Naive thymus-derived CD4-positive, alpha-beta T cell (primary cell): ENCODE data around the gene EDN2. TPM values are rescaled to one million over a fixed set of nuclear protein-coding genes. Genes with fewer than 3 reads are reported as not detected.

Source experiments
- ATAC-seq: fragments of 150-1000 bp; cut with Tn5 transposase; 2 replicates; pipeline ENCODE4 v1.10.0; 2021; ENCODE audit warnings: mild to moderate bottlenecking, moderate library complexity
- CTCF ChIA-PET: fragments of 350-600 bp; sonication (Branson Sonifier 250); formaldehyde crosslinking; loops from one replicate; lab custom pipeline; 2021; ENCODE audit warnings: antibody characterized with exemption; lab: Charles Lee
- POLR2A ChIA-PET: fragments of 350-600 bp; sonication (Branson Sonifier 250); formaldehyde crosslinking; loops from one replicate; lab custom pipeline; 2021; ENCODE audit warnings: antibody characterized with exemption, inconsistent platforms; lab: Charles Lee
- DNase-seq, 9 donors: peaks; one replicate each; pipeline versions ENCODE4 v3.0.0 to v3.0.0-alpha.2; 2020 to 2022; ENCODE audit warnings: mixed read lengths in 1 of 9
- H3K27ac ChIP-seq: one replicate; pipeline ENCODE4 v1.7.0; 2013; ENCODE audit warnings: mild to moderate bottlenecking, low read depth, low read length, moderate library complexity
- H3K27me3 ChIP-seq, 2 donors: one replicate each; pipeline ENCODE4 v1.7.0; 2013; ENCODE audit warnings: low read length in 2 of 2, mild to moderate bottlenecking in 2 of 2, moderate library complexity in 2 of 2; ENCODE audit not compliant: control insufficient read depth in 2 of 2, insufficient read depth in 2 of 2
- H3K36me3 ChIP-seq, 3 experiments: 1 replicate in 2 of 3; 2 replicates in 1 of 3; pipeline ENCODE4 v1.7.0; 2013; ENCODE audit warnings: low read length in 3 of 3, mild to moderate bottlenecking in 3 of 3, moderate library complexity in 1 of 3; ENCODE audit not compliant: insufficient read depth in 3 of 3, control insufficient read depth in 2 of 3
- H3K4me1 ChIP-seq, 2 donors: one replicate each; pipeline ENCODE4 v1.7.0; 2013; ENCODE audit warnings: low read length in 2 of 2, mild to moderate bottlenecking in 2 of 2, moderate library complexity in 1 of 2; ENCODE audit not compliant: control insufficient read depth in 2 of 2, insufficient read depth in 2 of 2
- H3K4me3 ChIP-seq: 2 replicates; pipeline ENCODE4 v1.7.0; 2013; ENCODE audit warnings: mild to moderate bottlenecking, low read length
- H3K9me3 ChIP-seq, 3 experiments: 1 replicate in 2 of 3; 2 replicates in 1 of 3; pipeline ENCODE4 v1.7.0; 2013; ENCODE audit warnings: low read length in 3 of 3; ENCODE audit not compliant: control insufficient read depth in 2 of 3
- H3K27ac Mint-ChIP-seq, 9 donors: one replicate each; pipeline ENCODE4 v1.8.0; 2020 to 2022; ENCODE audit warnings: mixed read lengths in 9 of 9, mild to moderate bottlenecking in 8 of 9, moderate library complexity in 5 of 9, inconsistent platforms in 2 of 9
- H3K27me3 Mint-ChIP-seq, 5 donors: one replicate each; pipeline ENCODE4 v1.8.0; 2021 to 2022; ENCODE audit warnings: mixed read lengths in 5 of 5, mild to moderate bottlenecking in 1 of 5
- H3K36me3 Mint-ChIP-seq, 5 donors: one replicate each; pipeline ENCODE4 v1.8.0; 2020 to 2022; ENCODE audit warnings: mixed read lengths in 5 of 5, mild to moderate bottlenecking in 3 of 5, inconsistent platforms in 1 of 5
- H3K4me1 Mint-ChIP-seq, 7 donors: one replicate each; pipeline ENCODE4 v1.8.0; 2020 to 2022; ENCODE audit warnings: mixed read lengths in 7 of 7, mild to moderate bottlenecking in 3 of 7, inconsistent platforms in 1 of 7
- H3K4me3 Mint-ChIP-seq, 10 donors: one replicate each; pipeline ENCODE4 v1.8.0; 2020 to 2022; ENCODE audit warnings: mild to moderate bottlenecking in 10 of 10, mixed read lengths in 10 of 10, moderate library complexity in 6 of 10, inconsistent platforms in 2 of 10
- H3K9me3 Mint-ChIP-seq, 11 donors: one replicate each; pipeline ENCODE4 v1.8.0; 2020 to 2022; ENCODE audit warnings: mixed read lengths in 11 of 11, mild to moderate bottlenecking in 4 of 11, inconsistent platforms in 1 of 11, moderate library complexity in 1 of 11
- intact Hi-C, 2 donors: fragments of 100-400 bp; cut with micrococcal nuclease; formaldehyde crosslinking; loops; one replicate each; pipeline ENCODE4 v1.15.1; 2023
- polyA plus RNA-seq, 2 donors: library from polyadenylated mRNA; unstranded; fragments of 300-500 nt; fragmentation: Illumina TruSeq; gene quantifications; one replicate each; pipeline ENCODE4 v1.2.3, GENCODE V29; 2021
- total RNA-seq, 6 experiments: library from RNA in 5 of 6; stranded (reverse) in 5 of 6; gene quantifications; 1 replicate in 5 of 6; 2 replicates in 1 of 6; pipeline ENCODE4 v1.2.3 and lab custom pipeline; 2021 to 2026

The EDN2 gene
- total and polyA plus RNA-seq, 7 experiments from 2014 or later: not detected

DNA sequence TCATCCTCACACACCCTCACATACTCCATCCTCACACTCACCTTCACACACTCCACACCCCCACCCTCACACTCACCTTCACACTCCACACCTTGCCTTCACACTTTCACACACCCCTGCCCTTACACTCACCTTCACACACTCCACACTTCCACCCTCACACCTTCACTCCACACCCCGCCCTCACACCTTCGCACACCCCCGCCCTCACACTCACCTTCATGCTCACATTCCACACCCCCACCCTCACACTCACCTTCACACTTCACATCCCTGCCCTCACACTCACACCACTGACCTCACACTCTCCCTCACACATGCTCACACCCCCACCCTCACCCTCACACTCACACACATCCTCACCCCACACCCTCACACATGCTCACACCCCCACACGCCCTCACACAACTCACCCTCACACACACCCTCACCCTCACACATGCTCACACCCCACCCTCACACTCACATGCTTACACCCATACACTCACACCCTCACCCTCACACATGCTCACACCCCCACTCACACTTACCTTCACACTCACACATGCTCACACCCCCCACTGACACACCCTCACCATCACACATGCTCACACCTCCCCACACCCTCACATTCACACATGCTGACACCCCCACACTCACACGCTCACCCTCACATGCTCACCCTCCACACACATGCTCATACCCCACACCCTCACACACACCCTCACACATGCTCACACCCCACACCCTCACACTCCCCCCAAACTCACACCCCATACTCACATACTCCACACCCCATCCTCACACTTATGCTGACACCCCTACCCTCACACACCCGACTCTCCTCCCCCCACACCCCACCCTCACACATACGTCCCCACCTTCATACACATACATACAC lies 44.5 kb upstream of the EDN2 start:
- DNase-seq: no peak
- intact Hi-C loops: no loop called here
- POLR2A ChIA-PET: no interaction called here

DNA sequence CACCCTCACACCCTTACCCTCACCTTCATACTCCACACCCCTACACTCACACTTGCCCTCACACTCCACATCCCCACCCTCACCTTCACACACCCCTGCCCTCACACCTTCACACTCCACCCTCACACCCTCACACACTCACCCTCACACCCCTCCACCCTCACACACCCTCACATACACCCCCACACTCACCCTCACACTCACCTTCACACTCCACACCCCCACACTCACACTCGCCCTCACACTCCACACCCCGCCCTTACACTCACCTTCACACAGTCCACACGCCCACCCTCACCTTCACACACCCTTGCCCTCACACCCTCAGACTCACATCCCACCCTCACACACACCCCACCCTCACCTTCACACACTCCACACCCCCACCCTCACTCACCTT lies 43.6 kb upstream of the EDN2 start:
- Mint-ChIP-seq H3K27me3 (no peaks in the 10 kb centered on the region), H3K27ac (no peak overlapping the region), H3K36me3 (peaks cover 0 to 50% (median 0%) of the 10 kb centered on the region in 5 donors), H3K9me3 (peaks cover 0 to 41% (median 0%) of the 10 kb centered on the region in 11 donors), H3K4me1 (peaks cover 0 to 11% (median 4%) of the 10 kb centered on the region in 7 donors), H3K4me3 (no peak overlapping the region)
- H3K27ac ChIP-seq: no peak overlapping the region
- ChIA-PET POLR2A (no interaction called here), CTCF (no interaction called here)
- ATAC-seq (no peak), DNase-seq (no peak)
- no peaks in the 10 kb centered on the region for H3K9me3 ChIP-seq
- no peaks in the 10 kb centered on the region for H3K4me1 ChIP-seq
- H3K27me3 ChIP-seq: no peaks in the 10 kb centered on the region
- intact Hi-C loops: no loop called here
- H3K4me3 ChIP-seq: no peak overlapping the region
- H3K36me3 ChIP-seq: no peaks in the 10 kb centered on the region

More for the DNA sequence above, 44.5 kb upstream of the EDN2 start:
- Histone ChIP-seq H3K27ac (no peak overlapping the region), H3K4me1 (no peaks in the 10 kb centered on the region), H3K36me3 (no peaks in the 10 kb centered on the region), H3K4me3 (no peak overlapping the region), H3K9me3 (no peaks in the 10 kb centered on the region), H3K27me3 (no peaks in the 10 kb centered on the region)
- CTCF ChIA-PET: no interaction called here
- H3K4me3 Mint-ChIP-seq: no peak overlapping the region
- no peaks in the 10 kb centered on the region for H3K27me3 Mint-ChIP-seq
- H3K36me3 Mint-ChIP-seq: peaks cover 0 to 59% (median 0%) of the 10 kb centered on the region in 5 donors
- no peak overlapping the region for H3K27ac Mint-ChIP-seq
- peaks cover 0 to 11% (median 4%) of the 10 kb centered on the region in 7 donors for H3K4me1 Mint-ChIP-seq
- H3K9me3 Mint-ChIP-seq: peaks cover 0 to 41% (median 0%) of the 10 kb centered on the region in 11 donors
- no peak for ATAC-seq

DNA sequence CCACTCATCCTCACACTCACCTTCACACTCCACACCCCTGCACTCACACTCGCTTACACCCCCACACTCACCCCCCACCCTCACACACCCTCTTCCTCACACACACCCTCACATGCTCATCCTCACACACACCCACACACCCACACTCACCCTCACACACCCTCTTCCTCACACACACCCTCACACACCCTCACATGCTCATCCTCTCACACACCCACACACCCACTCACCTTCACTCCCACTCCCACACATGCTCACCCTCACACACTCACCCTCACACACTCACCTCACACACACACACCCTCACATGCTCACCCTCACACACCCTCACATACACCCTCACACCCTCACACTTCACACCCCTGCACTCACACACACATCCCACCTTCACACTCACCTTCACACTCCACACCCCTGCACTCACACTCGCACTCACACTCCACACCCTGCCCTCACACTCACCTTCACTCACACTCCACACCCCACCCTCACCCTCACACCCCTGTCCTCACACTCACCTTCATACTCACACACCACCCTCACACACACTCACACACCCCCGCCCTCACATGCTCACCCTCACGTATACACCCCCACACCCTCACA lies 42.6 kb upstream of the EDN2 start:
- no peaks in the 10 kb centered on the region for H3K36me3 ChIP-seq
- no peaks in the 10 kb centered on the region for H3K27me3 Mint-ChIP-seq
- H3K4me3 Mint-ChIP-seq: no peak overlapping the region
- H3K9me3 Mint-ChIP-seq: peaks cover 0 to 39% (median 0%) of the 10 kb centered on the region in 11 donors
- H3K27me3 ChIP-seq: no peaks in the 10 kb centered on the region
- peaks cover 0 to 11% (median 4%) of the 10 kb centered on the region in 7 donors for H3K4me1 Mint-ChIP-seq
- H3K27ac Mint-ChIP-seq: peak overlapping the region in 1 of 9 donors; percentile 15
- ChIA-PET CTCF (no interaction called here), POLR2A (no interaction called here)
- no peak for DNase-seq
- no peak overlapping the region for H3K4me3 ChIP-seq
- H3K9me3 ChIP-seq: no peaks in the 10 kb centered on the region
- no peak for ATAC-seq
- H3K4me1 ChIP-seq: no peaks in the 10 kb centered on the region
- H3K36me3 Mint-ChIP-seq: peaks cover 0 to 45% (median 3%) of the 10 kb centered on the region in 5 donors
- intact Hi-C loops: no loop called here
- H3K27ac ChIP-seq: no peak overlapping the region

DNA sequence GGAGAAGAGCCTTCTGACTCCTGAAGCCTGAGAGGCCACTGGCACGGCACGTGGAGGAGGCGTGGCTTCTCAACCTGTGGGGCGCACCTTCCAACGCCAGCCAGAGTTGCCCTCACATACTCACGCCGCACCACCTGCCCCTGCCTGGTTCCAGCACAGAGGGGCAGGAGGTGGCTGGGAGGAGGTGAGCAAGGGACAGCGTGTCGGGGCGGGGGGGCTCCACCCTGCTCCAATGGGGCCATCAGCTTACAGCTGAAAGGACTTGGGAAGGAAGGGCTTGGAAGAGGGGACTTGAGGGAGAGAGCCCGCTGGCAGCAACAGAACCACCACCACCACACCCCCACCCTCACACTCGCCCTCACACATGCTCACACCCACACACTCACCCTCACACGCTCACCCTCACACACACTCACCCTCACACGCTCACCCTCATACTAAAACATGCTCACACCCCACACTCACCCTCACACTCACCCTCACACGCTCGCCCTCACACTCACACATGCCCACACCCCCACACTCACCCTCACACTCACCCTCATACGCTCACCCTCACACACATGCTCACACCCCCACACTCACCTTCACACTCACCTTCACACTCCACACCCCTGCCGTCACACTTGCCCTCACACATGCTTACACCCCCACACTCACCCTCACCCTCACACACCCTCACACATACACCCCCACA lies 41.6 kb upstream of the EDN2 start:
- CTCF ChIA-PET: no interaction called here
- Mint-ChIP-seq H3K4me1 (peaks cover 0 to 5% (median 3%) of the 10 kb centered on the region in 7 donors), H3K9me3 (peaks cover 0 to 34% (median 0%) of the 10 kb centered on the region in 11 donors), H3K36me3 (peaks cover 0 to 36% (median 4%) of the 10 kb centered on the region in 5 donors), H3K27ac (no peak overlapping the region), H3K4me3 (no peak overlapping the region), H3K27me3 (no peaks in the 10 kb centered on the region)
- H3K4me3 ChIP-seq: no peak overlapping the region
- H3K27ac ChIP-seq: no peak overlapping the region
- H3K9me3 ChIP-seq: no peaks in the 10 kb centered on the region
- H3K4me1 ChIP-seq: no peaks in the 10 kb centered on the region
- intact Hi-C loops: no loop called here
- H3K27me3 ChIP-seq: no peaks in the 10 kb centered on the region
- H3K36me3 ChIP-seq: no peaks in the 10 kb centered on the region
- ATAC-seq: no peak
- POLR2A ChIA-PET: no interaction called here
- no peak for DNase-seq

DNA sequence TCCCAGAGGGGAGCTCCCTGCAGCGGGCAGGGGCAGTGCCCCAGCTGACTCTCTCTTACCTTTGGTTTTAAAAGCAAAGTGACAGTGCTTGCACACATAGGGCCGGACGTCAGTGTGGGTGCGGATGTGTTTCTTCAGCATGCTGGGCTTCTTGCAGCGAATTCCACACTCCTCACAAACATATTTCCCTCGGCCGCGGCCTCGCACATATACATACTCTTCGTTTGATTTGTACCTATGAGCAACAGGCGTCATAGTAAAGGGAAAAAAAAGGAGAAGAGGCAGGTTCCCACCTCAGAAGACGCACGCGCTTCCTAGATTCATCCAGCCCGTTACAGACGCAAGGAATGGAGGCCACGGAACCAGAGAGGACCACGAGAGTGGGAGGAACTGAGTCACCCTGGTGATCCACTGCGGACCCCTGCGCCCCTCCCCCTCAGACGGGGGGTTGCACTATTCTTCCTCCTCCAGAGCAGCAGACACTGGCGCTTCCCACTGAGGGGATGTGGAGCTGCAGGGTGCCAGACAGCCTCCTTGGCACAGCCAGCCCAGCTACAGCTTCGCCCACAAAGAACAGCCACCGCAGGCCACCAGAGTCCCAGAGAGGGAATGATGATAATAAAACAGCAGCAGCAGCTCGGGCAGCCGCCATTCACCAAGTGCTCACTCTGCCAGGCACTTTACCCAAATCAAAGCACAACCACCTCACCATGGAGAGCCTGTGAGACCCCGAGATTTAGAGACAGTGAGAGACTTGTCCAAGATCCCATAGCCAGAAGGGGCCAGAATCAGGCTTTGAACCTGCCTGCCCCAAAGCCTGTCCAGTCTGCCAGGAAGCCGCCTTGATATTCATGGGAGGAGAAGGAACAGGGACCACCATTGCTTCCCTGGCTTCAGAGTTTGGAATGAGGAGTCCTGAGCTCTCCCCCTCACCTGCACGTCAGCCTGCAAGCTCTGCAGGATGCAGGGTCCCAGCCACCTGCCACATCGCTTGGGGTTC lies 40.5 kb upstream of the EDN2 start:
- ChIA-PET POLR2A (no interaction called here), CTCF (no interaction called here)
- DNase-seq: no peak
- H3K27ac ChIP-seq: no peak overlapping the region
- no peaks in the 10 kb centered on the region for H3K4me1 ChIP-seq
- H3K27me3 ChIP-seq: no peaks in the 10 kb centered on the region
- ATAC-seq: no peak
- Mint-ChIP-seq H3K27me3 (no peaks in the 10 kb centered on the region), H3K9me3 (peaks cover 0 to 27% (median 0%) of the 10 kb centered on the region in 11 donors), H3K4me3 (no peak overlapping the region), H3K27ac (no peak overlapping the region), H3K36me3 (peaks cover 0 to 31% (median 4%) of the 10 kb centered on the region in 5 donors), H3K4me1 (peaks cover 0 to 5% (median 0%) of the 10 kb centered on the region in 7 donors)
- no peaks in the 10 kb centered on the region for H3K36me3 ChIP-seq
- no peaks in the 10 kb centered on the region for H3K9me3 ChIP-seq
- intact Hi-C loops: no loop called here
- H3K4me3 ChIP-seq: no peak overlapping the region
